ENCODE data around the gene HOMER1. TPM values are rescaled to one million over a fixed set of nuclear protein-coding genes. Genes with fewer than 3 reads are reported as not detected.

Gene HOMER1
- polyA plus RNA-seq, 3 donors = 0.03 to 0.62 (median 0.04) TPM

- no peak for DNase-seq
- Histone ChIP-seq H3K4me3 (replicated peaks in 1 of 3; ENCODE audit: low read depth in 2 of 3, low read length in 3 of 3) (no peak overlapping the region), H2AFZ (ENCODE audit: insufficient read depth, low read depth, low read length, poor library complexity, severe bottlenecking) (no peak overlapping the region), H3K9ac (ENCODE audit: insufficient read depth, low read length, poor library complexity, severe bottlenecking) (no peak overlapping the region), H3K27me3 (ENCODE audit: control insufficient read depth in 2 of 2, insufficient read depth in 2 of 2, low read length in 2 of 2) (no peaks in the 10 kb centered on the region), H3K4me2 (replicated peaks; ENCODE audit: extremely low read depth, low read length, poor library complexity, severe bottlenecking) (no peak overlapping the region), H3K36me3 (replicated peaks in 1 of 2; ENCODE audit: control insufficient read depth in 1 of 2, insufficient read depth in 2 of 2, low read length in 2 of 2) (no peaks in the 10 kb centered on the region), H3K4me1 (ENCODE audit: control insufficient read depth in 1 of 2, insufficient read depth in 2 of 2, low read length in 2 of 2) (no peaks in the 10 kb centered on the region), H4K20me1 (ENCODE audit: insufficient read depth, low read length) (no peaks in the 10 kb centered on the region), H3K79me2 (ENCODE audit: insufficient read depth, low read length) (no peaks in the 10 kb centered on the region), H3K27ac (ENCODE audit: low read depth in 1 of 2, low read length in 2 of 2) (no peak overlapping the region), H3K9me3 (replicated peaks in 1 of 2; ENCODE audit: control insufficient read depth in 1 of 2, insufficient read depth in 1 of 2, low read length in 2 of 2) (no peaks in the 10 kb centered on the region)
- Mint-ChIP-seq H3K4me3 (no peak overlapping the region), H3K9me3 (no peaks in the 10 kb centered on the region), H3K36me3 (no peaks in the 10 kb centered on the region), H3K4me1 (no peaks in the 10 kb centered on the region), H3K27me3 (ENCODE audit: low read depth in 3 of 3) (peaks cover 0 to 4% (median 2%) of the 10 kb centered on the region in 3 donors), H3K27ac (no peak overlapping the region)
- intact Hi-C loops (cut with micrococcal nuclease) = no loop called here
- no peak for TF ChIP-seq CTCF (IDR thresholded peaks at IDR 0.05)
- WGBS (ENCODE audit: insufficient coverage) = no CpG with 5 or more reads among the region's 2 CpGs
Observed at GRCh38 chr5:79436821-79437220, 77.1 kb downstream of the HOMER1 start.

GRCh38 chr5:79436224-79436623 lies 77.7 kb downstream of the HOMER1 start:
- Histone ChIP-seq H3K27ac (ENCODE audit: low read depth in 1 of 2, low read length in 2 of 2) (no peak overlapping the region), H3K27me3 (ENCODE audit: control insufficient read depth in 2 of 2, insufficient read depth in 2 of 2, low read length in 2 of 2) (no peaks in the 10 kb centered on the region), H3K9ac (ENCODE audit: insufficient read depth, low read length, poor library complexity, severe bottlenecking) (no peak overlapping the region), H3K4me2 (replicated peaks; ENCODE audit: extremely low read depth, low read length, poor library complexity, severe bottlenecking) (no peak overlapping the region), H3K79me2 (ENCODE audit: insufficient read depth, low read length) (no peaks in the 10 kb centered on the region), H3K36me3 (replicated peaks in 1 of 2; ENCODE audit: control insufficient read depth in 1 of 2, insufficient read depth in 2 of 2, low read length in 2 of 2) (no peaks in the 10 kb centered on the region), H3K4me1 (ENCODE audit: control insufficient read depth in 1 of 2, insufficient read depth in 2 of 2, low read length in 2 of 2) (no peaks in the 10 kb centered on the region), H3K9me3 (replicated peaks in 1 of 2; ENCODE audit: control insufficient read depth in 1 of 2, insufficient read depth in 1 of 2, low read length in 2 of 2) (no peaks in the 10 kb centered on the region), H4K20me1 (ENCODE audit: insufficient read depth, low read length) (no peaks in the 10 kb centered on the region), H2AFZ (ENCODE audit: insufficient read depth, low read depth, low read length, poor library complexity, severe bottlenecking) (no peak overlapping the region), H3K4me3 (replicated peaks in 1 of 3; ENCODE audit: low read depth in 2 of 3, low read length in 3 of 3) (no peak overlapping the region)
- Mint-ChIP-seq H3K27ac (no peak overlapping the region), H3K36me3 (no peaks in the 10 kb centered on the region), H3K27me3 (ENCODE audit: low read depth in 3 of 3) (peaks cover 0 to 3% (median 2%) of the 10 kb centered on the region in 3 donors), H3K9me3 (no peaks in the 10 kb centered on the region), H3K4me1 (no peaks in the 10 kb centered on the region), H3K4me3 (no peak overlapping the region)
- intact Hi-C loops (cut with micrococcal nuclease) = no loop called here
- no peak for DNase-seq
- WGBS (ENCODE audit: insufficient coverage) = no CpG with 5 or more reads among the region's 3 CpGs
- no peak for TF ChIP-seq CTCF (IDR thresholded peaks at IDR 0.05)

All from CD14-positive monocyte (primary cell).